ENCODE data around the gene PRKCA.

PRKCA gene

GRCh38 chr17:66423056-66423955 is 120.9 kb downstream of the PRKCA start:
- no peaks in the 10 kb centered on the region for H3K36me3 ChIP-seq (replicated peaks; ENCODE audit: low read depth, low read length)
- no peaks in the 10 kb centered on the region for H4K20me1 ChIP-seq (ENCODE audit: insufficient read depth, low read length)
- no peak overlapping the region for H3K27ac ChIP-seq (ENCODE audit: low read length)
- H2AFZ ChIP-seq (ENCODE audit: low read depth, low read length), result no peak overlapping the region
- no peaks in the 10 kb centered on the region for H3K79me2 ChIP-seq (ENCODE audit: low read length)
- no peaks in the 10 kb centered on the region for H3K27me3 ChIP-seq (ENCODE audit: low read depth, low read length)
- TF ChIP-seq CTCF (IDR thresholded peaks at IDR 0.05; ENCODE audit: low read depth, low read length) (no peak), EZH2phosphoT487 (IDR thresholded peaks at IDR 0.05; ENCODE audit: low read depth) (no peak)
- no peak overlapping the region for H3K9ac ChIP-seq (ENCODE audit: low read length)
- H3K4me3 ChIP-seq (ENCODE audit: low read length), result no peak overlapping the region
- H3K9me3 ChIP-seq (ENCODE audit: insufficient read depth, low read length), result no peaks in the 10 kb centered on the region
- peaks cover 38% of the 10 kb centered on the region for H3K4me1 ChIP-seq (ENCODE audit: low read length)
- no peak overlapping the region for H3K4me2 ChIP-seq (ENCODE audit: low read length)

GRCh38 chr17:66425756-66426396 is 123.5 kb downstream of the PRKCA start:
- Histone ChIP-seq H4K20me1 (ENCODE audit: insufficient read depth, low read length) (no peaks in the 10 kb centered on the region), H2AFZ (ENCODE audit: low read depth, low read length) (peak overlapping the region; percentile 56; the same call in 1 of the 2 replicates), H3K4me1 (ENCODE audit: low read length) (peaks cover 53% of the 10 kb centered on the region), H3K4me3 (ENCODE audit: low read length) (no peak overlapping the region), H3K79me2 (ENCODE audit: low read length) (no peaks in the 10 kb centered on the region), H3K27me3 (ENCODE audit: low read depth, low read length) (0 out of 2 replicates have a peak, but pooled peaks cover 3% of the 10 kb centered on the region), H3K36me3 (replicated peaks; ENCODE audit: low read depth, low read length) (no peaks in the 10 kb centered on the region), H3K9ac (ENCODE audit: low read length) (no peak overlapping the region), H3K9me3 (ENCODE audit: insufficient read depth, low read length) (no peaks in the 10 kb centered on the region), H3K4me2 (ENCODE audit: low read length) (peak overlapping the region; percentile 36), H3K27ac (ENCODE audit: low read length) (no peak overlapping the region)
- no peak for TF ChIP-seq EZH2phosphoT487 (IDR thresholded peaks at IDR 0.05; ENCODE audit: low read depth)
- no peak for TF ChIP-seq CTCF (IDR thresholded peaks at IDR 0.05; ENCODE audit: low read depth, low read length)

- H3K27me3 ChIP-seq (ENCODE audit: low read depth, low read length), result 0 out of 2 replicates have a peak, but pooled peaks cover 3% of the 10 kb centered on the region
- no peaks in the 10 kb centered on the region for H4K20me1 ChIP-seq (ENCODE audit: insufficient read depth, low read length)
- no peaks in the 10 kb centered on the region for H3K36me3 ChIP-seq (replicated peaks; ENCODE audit: low read depth, low read length)
- H3K9ac ChIP-seq (ENCODE audit: low read length), result no peak overlapping the region
- H3K79me2 ChIP-seq (ENCODE audit: low read length), result no peaks in the 10 kb centered on the region
- H3K9me3 ChIP-seq (ENCODE audit: insufficient read depth, low read length), result no peaks in the 10 kb centered on the region
- peak overlapping the region; percentile 56 for H2AFZ ChIP-seq (ENCODE audit: low read depth, low read length)
- H3K4me3 ChIP-seq (ENCODE audit: low read length), result no peak overlapping the region
- TF ChIP-seq EZH2phosphoT487 (IDR thresholded peaks at IDR 0.05; ENCODE audit: low read depth), result no peak
- TF ChIP-seq CTCF (IDR thresholded peaks at IDR 0.05; ENCODE audit: low read depth, low read length), result peak; percentile 55
- peak overlapping the region; percentile 36 for H3K4me2 ChIP-seq (ENCODE audit: low read length)
- H3K4me1 ChIP-seq (ENCODE audit: low read length), result peaks cover 47% of the 10 kb centered on the region
- no peak overlapping the region for H3K27ac ChIP-seq (ENCODE audit: low read length)
Observed at GRCh38 chr17:66426397-66427033, 124.1 kb downstream of the PRKCA start.

- no peaks in the 10 kb centered on the region for H4K20me1 ChIP-seq (ENCODE audit: insufficient read depth, low read length)
Observed at GRCh38 chr17:66427134-66427533, 124.7 kb downstream of the PRKCA start.

More at GRCh38 chr17:66427134-66427533, 124.7 kb downstream of the PRKCA start:
- Histone ChIP-seq H3K4me3 (ENCODE audit: low read length) (no peak overlapping the region), H3K27ac (ENCODE audit: low read length) (no peak overlapping the region), H3K36me3 (replicated peaks; ENCODE audit: low read depth, low read length) (no peaks in the 10 kb centered on the region), H3K9me3 (ENCODE audit: insufficient read depth, low read length) (no peaks in the 10 kb centered on the region), H3K9ac (ENCODE audit: low read length) (no peak overlapping the region), H3K4me2 (ENCODE audit: low read length) (no peak overlapping the region), H3K79me2 (ENCODE audit: low read length) (no peaks in the 10 kb centered on the region), H3K27me3 (ENCODE audit: low read depth, low read length) (0 out of 2 replicates have a peak, but pooled peaks cover 3% of the 10 kb centered on the region), H3K4me1 (ENCODE audit: low read length) (peaks cover 45% of the 10 kb centered on the region), H2AFZ (ENCODE audit: low read depth, low read length) (no peak overlapping the region)
- no peak for TF ChIP-seq EZH2phosphoT487 (IDR thresholded peaks at IDR 0.05; ENCODE audit: low read depth)
- no peak for TF ChIP-seq CTCF (IDR thresholded peaks at IDR 0.05; ENCODE audit: low read depth, low read length)
